Fibroblast of skin of left biceps (primary cell): Measurements from ENCODE around the gene MAPK8.
"Not testable (repeated sequence)": the region's sequence is repeated elsewhere in the genome, so short reads cannot be mapped to it uniquely, and the experiment has no call there.

Source experiments
- DNase-seq, 2 experiments: peaks; one replicate each; pipeline ENCODE4 v3.0.0-alpha.2; 2013; ENCODE audit warnings: low read depth in 2 of 2

Gene MAPK8

DNA sequence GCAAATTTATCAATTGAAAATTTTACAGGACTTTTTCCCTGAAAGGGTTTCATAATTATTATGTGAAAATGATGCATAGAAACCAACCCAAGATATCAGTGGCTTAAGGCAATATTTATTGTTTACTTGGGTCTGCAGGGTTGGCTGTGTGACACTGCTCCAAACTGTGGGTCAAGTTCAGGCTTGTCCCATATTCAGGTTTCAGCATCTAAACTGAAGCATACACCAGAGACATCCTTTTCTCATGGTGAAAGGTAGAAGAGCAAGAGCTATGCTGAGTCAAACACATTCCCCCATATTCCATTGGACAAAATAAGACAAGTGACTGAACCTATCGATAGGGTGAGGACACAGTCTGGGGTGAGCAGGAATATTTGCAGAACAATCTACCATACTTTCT, 110.9 kb downstream of the MAPK8 start:
- no peak for DNase-seq

DNA sequence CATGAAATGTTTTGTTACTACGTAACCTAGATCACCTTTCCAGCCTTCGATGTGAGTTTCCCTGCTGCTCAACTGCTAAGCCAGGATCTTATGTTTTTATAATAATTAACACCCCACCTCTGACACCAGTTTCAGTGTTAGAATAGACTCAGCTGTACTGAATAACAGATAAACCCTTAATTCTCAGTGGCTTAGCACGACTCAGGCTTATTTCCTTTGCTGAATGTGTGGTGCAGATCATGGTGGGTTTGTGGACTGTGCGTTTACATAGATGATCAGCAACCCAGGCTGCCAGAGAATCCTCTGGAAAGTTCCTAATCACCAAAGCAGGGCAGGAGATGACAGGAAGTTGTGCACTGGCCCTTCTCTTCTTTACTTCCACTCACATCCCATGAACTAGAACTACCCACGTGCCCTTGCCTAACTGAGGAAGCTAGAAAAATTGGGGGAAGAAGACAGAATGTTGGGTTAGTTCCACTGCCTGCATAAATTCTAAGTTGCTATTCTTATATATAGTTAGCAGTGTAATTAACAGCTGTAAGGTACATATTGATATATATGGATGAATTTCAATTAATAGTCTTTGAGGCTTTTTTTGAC, 111.8 kb downstream of the MAPK8 start:
- no peak for DNase-seq

DNA sequence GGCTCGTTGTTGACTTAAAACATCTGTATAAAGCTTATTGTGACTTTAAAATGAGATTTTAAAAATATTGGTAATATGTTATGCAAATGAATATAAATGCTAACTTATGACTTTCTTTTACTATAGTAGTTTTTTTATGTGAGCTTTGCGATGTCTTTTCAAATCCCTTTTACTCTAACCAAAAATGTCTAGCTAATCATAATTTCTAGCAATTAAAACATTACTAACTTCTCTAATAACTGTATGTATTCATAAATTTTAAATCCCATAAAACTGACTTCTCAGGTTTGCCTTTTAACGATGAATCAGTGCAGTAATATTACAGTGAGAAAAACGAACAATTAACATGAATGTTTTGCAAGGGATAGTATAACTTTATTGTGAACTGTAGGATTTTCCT, 113.2 kb downstream of the MAPK8 start:
- no peak for DNase-seq

DNA sequence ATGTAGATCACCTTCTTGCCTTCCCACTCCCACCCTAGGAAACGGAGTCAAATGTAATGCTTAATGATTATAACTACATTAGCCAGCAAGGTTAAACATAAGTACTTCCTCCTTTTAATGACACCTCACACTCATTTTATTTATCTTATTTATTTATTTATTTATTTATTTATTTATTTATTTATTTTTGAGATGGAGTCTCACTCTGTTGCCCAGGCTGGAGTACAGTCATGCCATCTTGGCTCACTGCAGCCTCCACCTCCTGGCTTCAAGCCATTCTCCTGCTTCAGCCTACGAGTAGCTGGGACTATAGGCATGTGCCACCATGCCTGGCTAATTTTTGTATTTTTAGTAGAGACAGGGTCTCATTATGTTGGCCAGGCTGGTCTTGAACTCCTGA, 115.4 kb downstream of the MAPK8 start:
- DNase-seq: not testable (repeated sequence)

DNA sequence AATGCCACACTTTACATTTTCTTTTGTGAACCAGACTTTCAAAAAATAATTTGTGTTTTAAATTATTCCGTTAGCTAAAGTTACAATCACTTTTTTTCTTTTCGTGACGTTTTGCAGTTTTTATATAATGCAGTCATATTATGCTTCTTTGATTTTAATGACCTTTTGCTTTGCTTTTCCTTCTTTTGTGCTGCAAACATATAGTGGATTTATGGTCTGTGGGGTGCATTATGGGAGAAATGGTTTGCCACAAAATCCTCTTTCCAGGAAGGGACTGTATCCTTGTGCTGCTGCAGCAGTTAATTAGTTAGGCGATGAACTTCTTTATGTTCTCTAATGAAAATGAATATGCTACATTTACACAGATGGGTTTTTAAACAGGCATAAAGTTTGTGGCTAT, 117.4 kb downstream of the MAPK8 start:
- no peak for DNase-seq

DNA sequence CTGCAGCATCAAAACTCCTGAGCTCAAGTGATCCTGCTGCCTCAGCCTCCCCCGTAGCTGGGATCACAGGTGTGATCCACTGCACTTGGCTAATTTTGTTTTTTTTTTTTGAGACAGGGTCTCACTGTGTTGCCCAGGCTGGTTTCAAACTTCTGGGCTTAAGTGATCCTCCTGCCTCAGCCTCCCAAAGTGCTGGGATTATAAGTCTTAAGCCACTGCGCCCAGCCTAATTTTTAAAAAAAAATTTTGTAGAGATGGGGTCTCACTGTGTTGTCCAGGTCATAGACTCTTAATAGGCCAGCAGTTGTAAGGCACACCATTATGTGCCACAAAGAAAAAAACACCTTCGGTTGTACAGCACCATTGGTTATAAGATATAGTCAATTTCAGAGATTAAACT, 122.4 kb downstream of the MAPK8 start:
- no peak for DNase-seq

DNA sequence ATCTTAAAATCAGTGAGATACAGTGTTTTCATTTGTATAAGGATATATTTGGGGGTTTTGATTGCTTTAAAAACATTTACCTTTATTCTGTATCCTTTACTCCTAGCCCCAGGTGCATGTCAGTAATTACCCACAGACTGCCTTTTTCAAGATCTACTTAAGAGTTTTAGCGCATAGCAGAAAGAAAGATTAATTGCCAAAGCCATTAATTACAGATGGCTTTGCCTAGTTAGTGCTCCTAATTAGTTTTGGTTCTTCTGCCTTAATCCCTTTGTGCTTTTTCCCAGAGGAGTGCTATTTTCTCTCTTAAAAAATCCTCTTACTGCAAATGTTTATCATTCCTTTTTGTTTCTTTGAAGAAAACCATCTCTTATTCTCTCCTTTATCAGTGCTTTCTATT, 122.8 kb downstream of the MAPK8 start:
- no peak for DNase-seq

DNA sequence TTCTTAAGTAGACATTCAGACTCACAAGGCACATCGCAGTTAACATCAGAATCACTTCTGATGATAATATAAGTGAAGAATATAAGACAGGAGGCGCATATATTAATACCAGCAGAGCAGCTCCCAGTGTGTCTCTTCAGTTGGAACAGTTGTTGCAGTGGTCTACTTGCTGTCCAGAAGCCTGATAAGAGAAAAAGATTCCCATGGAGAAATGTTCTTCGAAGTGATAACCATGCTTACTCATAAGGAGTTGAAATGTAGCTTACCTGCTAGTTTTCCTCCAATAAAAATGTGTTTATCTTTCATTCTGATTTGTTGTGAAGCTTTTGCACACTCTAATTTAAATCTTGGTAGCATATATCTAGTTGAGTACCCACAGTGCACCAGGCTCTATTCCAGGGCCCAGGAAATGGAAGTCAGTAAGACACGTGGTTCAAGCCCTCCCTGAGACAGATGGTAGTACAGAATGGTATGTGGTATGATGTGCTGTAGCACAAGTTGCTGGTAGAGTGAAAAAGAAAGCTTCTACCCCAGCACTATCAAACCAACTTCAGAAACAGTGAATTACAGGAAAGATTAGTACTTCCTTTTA, 124.0 kb downstream of the MAPK8 start:
- DNase-seq: no peak

DNA sequence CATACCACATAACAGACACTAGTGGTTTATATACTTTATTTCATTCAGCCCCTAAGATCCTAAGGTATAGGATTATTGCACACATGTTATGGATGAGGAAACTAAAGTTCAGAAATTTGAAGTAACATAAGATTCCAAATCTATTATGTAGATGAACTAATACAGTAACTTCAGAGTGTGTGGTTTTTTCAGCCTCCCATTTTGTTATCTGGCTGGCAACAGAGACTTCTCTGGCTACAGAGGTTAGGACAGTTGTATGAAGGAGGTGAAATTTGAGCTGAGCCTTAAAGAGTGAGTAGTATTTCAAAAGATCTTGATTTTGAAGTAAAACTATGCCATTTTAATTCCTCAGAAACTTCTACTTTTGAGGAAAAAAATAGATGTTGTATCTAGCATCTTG, 125.4 kb downstream of the MAPK8 start:
- no peak for DNase-seq

DNA sequence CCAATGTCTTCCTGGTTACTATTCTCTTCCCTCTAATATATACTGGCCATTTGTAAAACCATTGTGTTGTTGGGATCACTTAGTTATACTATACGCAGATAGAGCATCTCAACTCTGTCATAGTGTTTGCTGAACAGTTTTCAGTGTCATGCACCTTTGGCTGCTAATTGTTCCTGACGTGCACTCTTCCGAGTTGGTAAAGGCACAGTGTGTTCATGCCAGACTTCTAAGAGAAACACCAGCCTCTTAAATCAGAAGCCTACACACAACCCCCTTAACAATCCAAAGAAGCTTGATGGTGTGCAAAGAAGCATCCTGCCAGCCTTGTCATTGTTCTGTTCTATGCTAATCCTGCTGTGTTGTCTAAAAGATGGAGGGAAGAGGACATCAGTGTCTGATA, 131.1 kb downstream of the MAPK8 start:
- DNase-seq: no peak

DNA sequence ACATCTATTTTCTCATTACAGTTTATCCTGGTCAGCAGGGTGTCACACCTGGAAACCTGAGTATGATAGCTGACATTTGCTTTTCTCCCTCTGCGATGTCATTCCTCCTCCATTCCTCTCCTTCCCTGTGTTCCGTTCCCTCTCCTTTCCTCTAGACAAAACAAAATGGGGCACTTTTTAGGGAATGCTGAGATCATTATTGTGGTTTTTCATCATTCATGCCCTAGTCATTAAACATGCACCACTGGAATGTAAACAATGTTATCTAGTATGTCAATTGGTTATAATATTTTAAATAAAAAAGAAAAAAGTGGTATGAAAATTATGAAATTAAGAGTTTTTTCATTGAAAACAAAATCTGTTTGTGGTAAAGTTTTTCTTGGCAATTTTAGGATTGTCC, 132.6 kb downstream of the MAPK8 start:
- DNase-seq: peak; percentile 34 to 36

DNA sequence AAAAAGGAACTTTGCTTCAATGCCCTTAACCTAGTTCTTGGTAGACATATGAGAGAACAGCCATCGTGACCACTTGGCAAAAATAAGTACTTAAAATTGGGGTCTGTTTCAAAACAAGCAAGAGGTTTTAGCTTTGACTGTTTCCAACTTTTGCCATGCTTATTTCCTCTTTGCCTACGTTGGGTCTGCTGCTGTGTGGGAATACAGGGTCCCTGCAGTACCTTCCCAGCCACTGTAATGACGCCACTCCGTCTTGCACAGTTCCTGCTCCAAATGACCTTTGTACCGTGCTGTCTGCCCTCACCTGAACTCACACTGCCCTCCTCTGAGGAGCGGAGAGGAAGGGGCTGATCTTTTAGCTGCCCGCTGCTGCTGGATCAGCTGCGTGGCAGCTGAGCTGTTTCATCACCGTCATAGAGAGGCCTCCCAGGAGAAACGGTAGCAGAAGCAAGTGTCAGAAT, 133.1 kb downstream of the MAPK8 start:
- DNase-seq: no peak

DNA sequence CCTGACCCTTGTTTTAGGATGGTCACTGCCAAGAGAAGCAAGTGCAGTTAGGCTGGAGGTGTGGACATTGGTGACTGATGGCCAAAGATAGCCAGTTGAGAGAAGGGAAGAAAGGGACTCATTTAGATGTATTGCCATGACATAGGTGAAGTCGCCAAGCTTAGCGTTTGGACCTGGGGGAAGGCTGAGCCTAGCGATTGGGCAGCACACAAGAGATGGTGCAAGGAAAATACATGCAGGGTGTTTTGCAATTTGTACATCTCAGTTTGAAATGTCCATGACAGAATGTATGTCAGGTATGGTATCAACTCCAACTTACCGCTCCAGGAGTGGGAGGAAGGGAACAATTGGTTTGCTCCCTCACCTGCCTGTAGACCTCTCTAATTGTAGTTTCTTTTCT, 134.3 kb downstream of the MAPK8 start:
- DNase-seq: no peak

DNA sequence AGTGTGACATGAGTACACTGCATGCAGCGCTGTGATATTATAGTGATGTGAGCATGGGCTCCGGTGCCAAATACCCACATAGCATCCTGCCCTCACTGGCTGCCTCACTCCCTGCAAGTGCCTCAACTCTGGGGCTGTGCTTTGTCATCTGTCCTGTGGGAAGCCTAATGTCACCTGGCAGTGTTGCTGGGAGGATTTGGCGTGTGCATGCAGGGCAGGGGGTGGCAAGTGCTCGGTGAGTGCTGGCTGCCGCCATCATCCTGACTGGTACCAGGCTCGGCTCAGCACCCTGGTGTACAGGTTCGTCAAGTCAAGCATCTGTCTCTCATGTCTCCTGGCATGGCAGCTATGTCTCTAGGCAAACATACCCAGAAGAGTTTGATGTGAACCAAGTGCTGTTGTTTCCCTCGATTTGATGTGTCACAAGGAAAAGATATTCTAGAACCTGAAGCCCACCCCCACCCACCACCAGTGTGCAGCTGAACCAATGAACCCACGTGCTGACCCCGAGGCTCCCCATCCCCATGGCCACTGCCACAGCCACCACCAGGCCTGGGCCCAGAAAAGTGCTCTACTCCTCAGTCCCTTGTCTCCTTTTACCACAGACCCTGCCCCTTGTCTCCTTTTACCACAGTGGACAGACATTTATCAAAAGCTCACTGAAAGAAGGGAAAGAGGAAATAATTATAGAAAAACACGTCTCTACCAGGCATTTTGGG, 135.8 kb downstream of the MAPK8 start:
- no peak for DNase-seq

DNA sequence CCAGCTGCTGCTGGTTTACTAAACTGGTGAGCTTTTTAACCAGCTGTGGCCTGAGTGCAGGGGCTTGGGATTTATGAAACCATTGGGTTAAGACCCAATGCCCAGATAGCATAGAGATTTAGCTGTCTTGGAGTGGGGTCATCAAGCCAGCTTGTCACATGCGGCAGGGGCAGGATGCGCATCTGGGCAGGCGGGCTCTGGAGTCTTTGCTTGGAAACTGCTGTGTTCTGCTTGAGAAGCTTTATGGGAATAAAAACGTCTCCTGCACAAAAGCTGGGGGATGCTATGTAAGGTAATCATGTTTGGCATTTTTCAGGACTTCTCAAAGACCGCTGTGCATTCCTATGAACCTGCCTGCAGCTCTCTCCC, 136.3 kb downstream of the MAPK8 start:
- no peak for DNase-seq

DNA sequence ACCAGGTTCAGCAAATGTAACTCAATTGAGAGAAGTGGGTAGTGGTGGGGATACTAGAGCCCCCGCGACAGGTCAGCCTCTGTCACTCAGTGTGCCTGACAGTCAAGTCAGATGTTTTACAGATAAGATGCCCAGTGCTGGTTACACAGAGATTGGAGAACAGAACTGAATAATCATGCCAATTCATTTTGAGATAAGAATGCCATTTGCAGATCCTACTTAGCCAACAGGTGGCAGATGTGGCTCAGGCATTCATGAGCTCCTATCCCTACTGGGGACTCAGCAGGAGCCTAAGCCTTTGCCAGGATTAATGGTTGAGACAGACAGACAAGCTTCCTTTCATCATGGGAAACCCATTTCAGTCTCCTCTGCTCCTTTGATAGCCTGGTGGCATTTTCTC, 137.8 kb downstream of the MAPK8 start:
- no peak for DNase-seq

DNA sequence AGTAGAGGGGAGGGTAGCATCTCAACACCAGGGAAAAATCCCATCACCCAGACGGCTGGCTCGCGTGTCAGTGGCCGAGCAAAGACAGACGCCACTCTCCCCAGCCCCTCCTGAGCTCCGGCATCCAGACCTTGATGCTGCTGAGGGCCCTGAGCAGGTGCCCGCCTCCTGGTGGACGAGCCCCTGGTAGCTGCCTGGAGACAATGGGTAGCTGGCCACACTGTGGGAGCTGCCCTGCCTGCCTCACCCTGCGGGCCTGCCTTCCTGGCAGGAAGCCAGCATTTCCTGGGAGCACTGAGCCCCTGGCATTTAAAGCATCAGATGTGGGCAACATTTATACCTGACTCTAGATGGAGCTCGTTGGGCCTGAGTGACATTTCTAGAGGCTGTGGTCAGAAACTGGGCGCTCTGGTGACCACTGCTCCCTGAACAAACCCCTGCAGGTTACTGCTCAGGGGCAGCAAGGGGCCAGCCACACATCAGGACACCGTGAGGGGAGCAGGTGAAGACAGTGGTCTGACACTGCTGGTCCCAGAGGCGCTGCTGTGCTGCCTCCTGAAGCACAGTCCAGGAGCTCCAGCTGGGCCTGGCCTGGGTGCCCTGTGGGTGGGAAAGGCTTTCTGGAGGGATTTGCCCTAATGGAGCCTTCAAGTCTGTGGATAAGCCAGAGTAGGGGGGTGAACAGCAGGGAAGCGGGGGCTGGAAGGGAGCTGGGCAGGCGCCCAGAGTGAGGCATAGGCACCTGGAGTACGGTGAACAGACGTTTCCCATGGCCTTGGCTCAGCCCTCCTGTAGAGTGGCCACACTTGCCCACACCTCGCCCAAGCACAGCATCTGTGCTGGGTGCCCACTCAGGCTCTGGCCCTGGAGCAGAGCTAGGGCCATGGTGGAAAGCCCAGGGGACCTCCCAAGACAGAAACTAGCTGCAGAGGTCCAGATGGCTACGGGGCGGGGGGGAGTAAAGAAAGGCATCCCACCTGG, 138.7 kb downstream of the MAPK8 start:
- DNase-seq: no peak

DNA sequence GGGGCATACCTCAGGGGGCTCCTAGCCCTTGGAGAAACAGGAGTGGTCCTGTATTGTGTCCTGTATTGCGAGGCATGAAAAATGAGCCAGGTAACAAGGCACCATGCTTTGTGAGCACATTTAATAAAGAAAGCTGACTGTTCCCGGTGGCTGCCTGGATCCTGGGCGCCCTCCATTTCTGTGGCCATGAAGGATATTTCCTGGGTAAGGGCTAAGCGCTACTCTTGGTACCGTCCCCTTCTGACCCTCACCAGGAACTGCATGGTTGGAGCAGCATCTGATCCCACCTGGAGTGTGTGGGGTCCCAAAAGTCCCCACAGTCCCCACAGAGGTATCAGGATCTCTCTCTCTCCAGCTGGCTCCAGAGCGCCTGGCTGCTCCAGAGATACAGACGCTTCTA, 139.5 kb downstream of the MAPK8 start:
- DNase-seq: no peak

DNA sequence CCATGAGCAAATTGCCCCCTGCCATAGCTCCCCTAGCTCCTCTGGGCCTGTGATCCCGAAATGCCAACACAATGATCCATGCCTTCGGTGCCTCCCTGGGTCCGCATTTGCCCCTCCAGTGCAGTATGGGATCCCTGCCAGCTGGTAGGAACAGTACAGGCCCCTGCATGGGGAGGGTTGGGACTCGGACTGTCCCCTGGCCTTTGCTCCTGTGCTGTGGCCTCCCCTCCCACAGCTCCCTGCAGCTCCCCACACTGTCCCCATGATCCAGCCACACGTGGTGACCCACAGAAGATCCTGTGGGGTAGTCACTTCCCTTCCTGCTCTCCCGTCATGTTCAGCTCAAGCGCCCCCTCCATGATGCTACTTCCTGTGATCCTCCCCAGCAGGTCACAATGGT, 140.3 kb downstream of the MAPK8 start:
- no peak for DNase-seq

DNA sequence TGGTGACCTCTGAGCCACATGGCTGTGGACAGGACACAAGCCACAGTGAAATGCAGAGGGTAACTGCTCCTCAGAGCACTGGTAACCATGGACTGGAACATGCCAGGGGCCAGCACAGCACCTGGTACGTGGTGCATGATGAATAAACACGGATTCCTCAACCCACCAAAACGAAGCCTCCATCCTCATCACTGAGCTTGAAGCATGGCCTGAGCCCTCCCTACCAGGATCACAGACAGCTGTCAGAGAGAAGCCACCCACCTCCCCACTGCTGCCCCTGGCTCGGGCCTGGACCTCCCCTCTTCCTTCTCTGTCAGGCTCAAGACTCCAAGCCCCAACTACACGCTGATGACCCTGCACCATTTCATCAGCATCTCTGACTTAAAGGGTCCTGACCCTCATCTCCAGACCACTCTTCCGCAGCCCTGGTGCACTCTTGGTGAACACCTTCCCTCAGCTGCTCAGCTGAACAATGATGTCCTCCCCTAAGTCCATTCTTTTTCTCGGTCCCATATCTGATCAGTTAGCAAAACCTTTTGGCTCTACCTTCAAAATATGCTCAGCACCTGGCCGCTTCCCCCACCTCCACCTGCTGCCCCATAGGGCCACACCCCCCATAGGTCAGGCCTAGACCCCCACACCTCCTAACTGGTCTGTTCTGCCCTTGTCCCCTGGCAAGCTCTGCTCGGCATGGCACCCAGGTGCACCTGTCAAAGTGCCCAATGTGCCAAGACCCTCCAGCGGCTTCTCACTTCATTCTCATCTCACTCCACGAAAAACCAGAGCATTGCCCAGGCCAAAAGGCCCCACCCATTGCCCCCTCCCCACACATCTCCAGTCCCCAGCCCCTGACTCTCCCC, 141.1 kb downstream of the MAPK8 start:
- DNase-seq: no peak

DNA sequence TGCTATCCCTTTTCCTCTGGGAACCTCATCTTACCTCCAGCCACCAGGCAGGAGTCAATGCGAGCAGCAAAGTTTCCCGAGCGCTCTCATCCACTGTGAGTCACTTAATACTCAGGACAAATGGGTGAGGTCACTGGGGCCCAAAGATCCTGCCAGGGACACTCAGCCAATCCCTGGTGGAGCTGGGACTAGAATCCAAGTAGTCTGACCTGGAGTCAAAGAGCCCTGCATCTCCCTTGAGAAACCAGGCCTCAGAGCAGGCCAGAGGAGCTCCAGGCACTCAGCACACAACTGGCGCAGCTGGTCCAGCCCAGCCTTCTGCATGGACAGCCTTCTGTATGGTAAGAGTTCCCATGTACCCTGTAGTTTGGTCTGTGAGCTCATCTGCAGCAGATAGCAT, 142.3 kb downstream of the MAPK8 start:
- DNase-seq: no peak
